HepG2 (cell line): ENCODE measurements around the gene CD302. TPM values are rescaled to one million over a fixed set of nuclear protein-coding genes. Genes with fewer than 3 reads are reported as not detected.

ENCODE experiments used
- ADNP ChIP-seq: sonication (generic); formaldehyde crosslinking; IDR thresholded peaks from 2 replicates; pipeline ENCODE4 v1.4.0; 2020; ENCODE audit warnings: missing genetic modification reagents
- BRD4 ChIP-seq: sonication (generic); formaldehyde crosslinking; IDR thresholded peaks from 2 replicates; pipeline ENCODE4 v1.4.0; 2020; ENCODE audit warnings: missing genetic modification reagents
- ELF3 ChIP-seq: IDR thresholded peaks from 2 replicates; pipeline ENCODE4 v1.6.1; 2016; ENCODE audit warnings: missing genetic modification reagents, missing compliant biosample characterization
- JUNB ChIP-seq: sonication (generic); formaldehyde crosslinking; IDR thresholded peaks from 2 replicates; pipeline ENCODE4 v1.8.0; 2022; ENCODE audit warnings: missing genetic modification reagents, mild to moderate bottlenecking, borderline replicate concordance
- KDM5B ChIP-seq: sonication (generic); formaldehyde crosslinking; IDR thresholded peaks from 2 replicates; pipeline ENCODE4 v1.4.0; 2020; ENCODE audit warnings: missing genetic modification reagents, mild to moderate bottlenecking, borderline replicate concordance
- NKX3-1 ChIP-seq: sonication (generic); formaldehyde crosslinking; IDR thresholded peaks from 2 replicates; pipeline ENCODE4 v1.5.0; 2020; ENCODE audit warnings: missing genetic modification reagents
- POLR2A ChIP-seq, 2 experiments: IDR thresholded peaks; 2 replicates each; pipeline ENCODE4 v1.6.1; 2011; ENCODE audit warnings: low read depth in 2 of 2, low read length in 2 of 2, mild to moderate bottlenecking in 1 of 2, moderate library complexity in 1 of 2; ENCODE audit not compliant: insufficient read depth in 1 of 2
- RELA ChIP-seq: sonication (generic); formaldehyde crosslinking; IDR thresholded peaks from 2 replicates; pipeline ENCODE4 v1.4.0; 2020; ENCODE audit warnings: missing genetic modification reagents
- REXO4 ChIP-seq: sonication (generic); formaldehyde crosslinking; IDR thresholded peaks from 2 replicates; pipeline ENCODE4 v1.8.0; 2022; ENCODE audit warnings: missing genetic modification reagents, mild to moderate bottlenecking, borderline replicate concordance
- SPEN ChIP-seq: sonication (generic); formaldehyde crosslinking; IDR thresholded peaks from 2 replicates; pipeline ENCODE4 v1.5.1; 2020; ENCODE audit warnings: low read depth, mild to moderate bottlenecking, missing genetic modification reagents
- SRSF4 ChIP-seq: fragments of 200-400 bp; formaldehyde crosslinking; IDR thresholded peaks from one replicate; pipeline ENCODE4 v1.6.1; 2018; ENCODE audit warnings: mild to moderate bottlenecking, low read depth, low read length, moderate library complexity; ENCODE audit not compliant: poor library complexity, severe bottlenecking
- TCF7L2 ChIP-seq: IDR thresholded peaks from 2 replicates; pipeline ENCODE4 v1.6.1; 2011; ENCODE audit warnings: mild to moderate bottlenecking, low read depth, low read length, moderate library complexity
- ZBTB1 ChIP-seq: sonication (generic); formaldehyde crosslinking; IDR thresholded peaks from 2 replicates; pipeline ENCODE4 v1.4.0; 2020; ENCODE audit warnings: missing genetic modification reagents, borderline replicate concordance
- ZFP36 ChIP-seq: fragments of 150-350 bp; IDR thresholded peaks from 2 replicates; pipeline ENCODE4 v1.6.1; 2018; ENCODE audit warnings: borderline replicate concordance, low read length, low read depth; ENCODE audit not compliant: partially characterized antibody
- ZFP36L1 ChIP-seq: sonication (generic); formaldehyde crosslinking; IDR thresholded peaks from 2 replicates; pipeline ENCODE4 v1.8.0; 2022; ENCODE audit warnings: mild to moderate bottlenecking, missing genetic modification reagents, moderate library complexity
- ZNF251 ChIP-seq: sonication (generic); formaldehyde crosslinking; IDR thresholded peaks from 2 replicates; pipeline ENCODE4 v1.9.0; 2021; ENCODE audit warnings: mild to moderate bottlenecking, missing genetic modification reagents
- ZNF317 ChIP-seq: sonication (generic); formaldehyde crosslinking; IDR thresholded peaks from 2 replicates; pipeline ENCODE4 v1.5.0; 2020; ENCODE audit warnings: mild to moderate bottlenecking, missing genetic modification reagents
- polyA plus RNA-seq, 8 experiments: library from polyadenylated mRNA; depleted of rRNA in 3 of 8; stranded (reverse) in 7 of 8; unstranded in 1 of 8; fragments of >200 nt; fragmentation: Illumina TruSeq in 4 of 8; extraction: Trizol in 4 of 8; gene quantifications; 2 replicates each; pipeline versions ENCODE4 v1.2.1 to v1.2.3, GENCODE V29; 2011 to 2016; ENCODE audit warnings: low read depth in 4 of 8, missing spikeins in 1 of 8, mixed read lengths in 1 of 8; ENCODE audit not compliant: insufficient read depth in 1 of 8
- total RNA-seq, 5 experiments: library from RNA; depleted of rRNA; stranded (reverse); fragments of >200 nt; fragmentation: Illumina TruSeq; extraction: Trizol; gene quantifications; 2 replicates each; pipeline ENCODE4 v1.2.3, GENCODE V29; 2016; ENCODE audit warnings: low read depth in 1 of 5
- TF ChIP-seq, protein P1 (sequence below): sonication (generic); formaldehyde crosslinking; IDR thresholded peaks from 2 replicates; pipeline ENCODE4 v1.5.1; 2020; ENCODE audit warnings: missing genetic modification reagents, mild to moderate bottlenecking, borderline replicate concordance
- TF ChIP-seq, protein P2 (sequence below), 2 experiments: sonication (generic) in 1 of 2; formaldehyde crosslinking in 1 of 2; IDR thresholded peaks; 2 replicates each; pipeline versions ENCODE4 v1.6.1 to v1.9.0; 2014 to 2022; ENCODE audit warnings: antibody characterized with exemption in 1 of 2, borderline replicate concordance in 1 of 2, inconsistent platforms in 1 of 2, low read depth in 1 of 2, missing genetic modification reagents in 1 of 2
- TF ChIP-seq, protein P3 (sequence below): sonication (generic); formaldehyde crosslinking; IDR thresholded peaks from 2 replicates; pipeline ENCODE4 v1.8.0; 2022; ENCODE audit warnings: mild to moderate bottlenecking, missing genetic modification reagents

The CD302 gene
- total and polyA plus RNA-seq, 2 of the 13 experiments (the other 11 are each of a cell fraction or from before 2014, with no cell fraction given), result 8.0 to 15.6 TPM

DNA sequence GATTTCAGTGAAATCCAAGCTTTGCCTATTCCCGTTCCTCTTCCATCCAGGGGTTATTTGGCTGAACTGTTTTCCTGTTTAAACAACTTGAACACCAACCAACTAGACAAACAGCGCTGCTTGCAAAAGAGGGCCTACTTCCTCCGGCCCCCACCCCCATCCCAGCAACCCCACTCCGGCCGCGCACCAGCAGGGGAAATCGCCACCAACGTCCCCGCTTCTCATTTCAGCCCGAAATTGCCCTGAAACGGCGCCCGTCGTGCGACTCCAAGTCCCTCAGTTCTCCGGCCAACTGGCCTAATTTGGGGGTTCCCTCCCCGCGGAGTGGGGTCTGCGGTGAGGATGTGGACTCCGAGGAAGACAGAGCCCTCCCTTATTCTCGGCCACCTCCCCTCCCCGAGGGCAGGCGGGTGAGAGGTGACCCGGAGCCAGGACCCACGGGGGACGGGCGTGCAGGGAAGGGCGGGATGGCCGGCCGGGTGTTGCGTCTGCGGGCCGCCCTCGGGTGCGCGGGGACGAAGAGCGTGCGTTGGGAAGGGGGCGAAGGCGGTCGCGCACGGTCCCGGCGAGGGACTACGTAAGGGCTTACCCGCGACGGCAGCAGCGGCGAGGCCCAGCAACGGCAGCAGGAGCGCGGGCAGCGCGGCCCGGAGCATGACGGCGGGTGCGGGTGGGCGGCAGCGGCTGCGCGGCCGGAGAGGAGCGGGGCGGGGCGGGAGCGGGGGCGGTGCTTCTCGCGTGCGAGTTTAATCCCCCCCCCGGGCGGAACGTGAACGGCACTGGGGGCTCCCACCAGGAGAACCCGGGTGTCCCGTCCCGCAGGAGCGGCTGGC is at the start of gene CD302 (continued):
- TF ChIP-seq ZNF317 (CRISPR knock-in tag) (peak; percentile 66; the same call in 1 of the 2 replicates), ZFP36 (no peak), REXO4 (0 out of 2 replicates have a peak, but pooled peaks have one; percentile 35), ZFP36L1 (CRISPR knock-in tag) (no peak; the same call in 1 of the 2 replicates), SRSF4 (no peak), TCF7L2 (no peak), BRD4 (CRISPR knock-in tag) (peak; percentile 72; the same call in 1 of the 2 replicates), NKX3-1 (peak; percentile 90), RELA (CRISPR knock-in tag) (no peak), KDM5B (CRISPR knock-in tag) (peak; percentile 98; the same call in 1 of the 2 replicates), SPEN (CRISPR knock-in tag) (peak; percentile 82), JUNB (CRISPR knock-in tag) (peak; percentile 72), ELF3 (CRISPR knock-in tag) (peak; percentile 74), ZBTB1 (CRISPR knock-in tag) (no peak), ADNP (CRISPR knock-in tag) (0 out of 2 replicates have a peak, but pooled peaks have one; percentile 10), ZNF251 (CRISPR knock-in tag) (no peak), POLR2A (IDR thresholded peaks at IDR 0.05; ENCODE audit: insufficient read depth in 1 of 2, low read depth in 2 of 2, low read length in 2 of 2) (peak; percentile 55 to 56; a peak in 3 of 4 replicates)
- TF ChIP-seq, protein P1, sequence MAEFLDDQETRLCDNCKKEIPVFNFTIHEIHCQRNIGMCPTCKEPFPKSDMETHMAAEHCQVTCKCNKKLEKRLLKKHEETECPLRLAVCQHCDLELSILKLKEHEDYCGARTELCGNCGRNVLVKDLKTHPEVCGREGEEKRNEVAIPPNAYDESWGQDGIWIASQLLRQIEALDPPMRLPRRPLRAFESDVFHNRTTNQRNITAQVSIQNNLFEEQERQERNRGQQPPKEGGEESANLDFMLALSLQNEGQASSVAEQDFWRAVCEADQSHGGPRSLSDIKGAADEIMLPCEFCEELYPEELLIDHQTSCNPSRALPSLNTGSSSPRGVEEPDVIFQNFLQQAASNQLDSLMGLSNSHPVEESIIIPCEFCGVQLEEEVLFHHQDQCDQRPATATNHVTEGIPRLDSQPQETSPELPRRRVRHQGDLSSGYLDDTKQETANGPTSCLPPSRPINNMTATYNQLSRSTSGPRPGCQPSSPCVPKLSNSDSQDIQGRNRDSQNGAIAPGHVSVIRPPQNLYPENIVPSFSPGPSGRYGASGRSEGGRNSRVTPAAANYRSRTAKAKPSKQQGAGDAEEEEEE (CRISPR knock-in tag), result no peak
- TF ChIP-seq, protein P2, sequence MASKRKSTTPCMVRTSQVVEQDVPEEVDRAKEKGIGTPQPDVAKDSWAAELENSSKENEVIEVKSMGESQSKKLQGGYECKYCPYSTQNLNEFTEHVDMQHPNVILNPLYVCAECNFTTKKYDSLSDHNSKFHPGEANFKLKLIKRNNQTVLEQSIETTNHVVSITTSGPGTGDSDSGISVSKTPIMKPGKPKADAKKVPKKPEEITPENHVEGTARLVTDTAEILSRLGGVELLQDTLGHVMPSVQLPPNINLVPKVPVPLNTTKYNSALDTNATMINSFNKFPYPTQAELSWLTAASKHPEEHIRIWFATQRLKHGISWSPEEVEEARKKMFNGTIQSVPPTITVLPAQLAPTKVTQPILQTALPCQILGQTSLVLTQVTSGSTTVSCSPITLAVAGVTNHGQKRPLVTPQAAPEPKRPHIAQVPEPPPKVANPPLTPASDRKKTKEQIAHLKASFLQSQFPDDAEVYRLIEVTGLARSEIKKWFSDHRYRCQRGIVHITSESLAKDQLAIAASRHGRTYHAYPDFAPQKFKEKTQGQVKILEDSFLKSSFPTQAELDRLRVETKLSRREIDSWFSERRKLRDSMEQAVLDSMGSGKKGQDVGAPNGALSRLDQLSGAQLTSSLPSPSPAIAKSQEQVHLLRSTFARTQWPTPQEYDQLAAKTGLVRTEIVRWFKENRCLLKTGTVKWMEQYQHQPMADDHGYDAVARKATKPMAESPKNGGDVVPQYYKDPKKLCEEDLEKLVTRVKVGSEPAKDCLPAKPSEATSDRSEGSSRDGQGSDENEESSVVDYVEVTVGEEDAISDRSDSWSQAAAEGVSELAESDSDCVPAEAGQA (IDR thresholded peaks at IDR 0.05; ENCODE audit: low read depth), result peak; percentile 64
- TF ChIP-seq, protein P2 (CRISPR knock-in tag; IDR thresholded peaks at IDR 0.05; ENCODE audit: borderline replicate concordance), result peak; percentile 71; the same call in 1 of the 2 replicates
- TF ChIP-seq, protein P3, sequence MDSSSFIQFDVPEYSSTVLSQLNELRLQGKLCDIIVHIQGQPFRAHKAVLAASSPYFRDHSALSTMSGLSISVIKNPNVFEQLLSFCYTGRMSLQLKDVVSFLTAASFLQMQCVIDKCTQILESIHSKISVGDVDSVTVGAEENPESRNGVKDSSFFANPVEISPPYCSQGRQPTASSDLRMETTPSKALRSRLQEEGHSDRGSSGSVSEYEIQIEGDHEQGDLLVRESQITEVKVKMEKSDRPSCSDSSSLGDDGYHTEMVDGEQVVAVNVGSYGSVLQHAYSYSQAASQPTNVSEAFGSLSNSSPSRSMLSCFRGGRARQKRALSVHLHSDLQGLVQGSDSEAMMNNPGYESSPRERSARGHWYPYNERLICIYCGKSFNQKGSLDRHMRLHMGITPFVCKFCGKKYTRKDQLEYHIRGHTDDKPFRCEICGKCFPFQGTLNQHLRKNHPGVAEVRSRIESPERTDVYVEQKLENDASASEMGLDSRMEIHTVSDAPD (CRISPR knock-in tag), result no peak; the same call in none of the 2 replicates
